SKM-1 (cell line): ENCODE measurements around the gene ADAP1.
"Not testable (repeated sequence)": the region's sequence is repeated elsewhere in the genome, so short reads cannot be mapped to it uniquely, and the experiment has no call there.

Experiments
- DNase-seq: peaks from one replicate; lab custom pipeline; 2025; ENCODE audit not compliant: unreplicated experiment; lab: John Stamatoyannopoulos, UW

The ADAP1 gene

GRCh38 chr7:883055-884021, 71.1 kb downstream of the ADAP1 start:
- DNase-seq: no peak

- DNase-seq: no peak
These were observed 72.0 kb downstream of the ADAP1 start for GRCh38 chr7:882336-883035.

DNA sequence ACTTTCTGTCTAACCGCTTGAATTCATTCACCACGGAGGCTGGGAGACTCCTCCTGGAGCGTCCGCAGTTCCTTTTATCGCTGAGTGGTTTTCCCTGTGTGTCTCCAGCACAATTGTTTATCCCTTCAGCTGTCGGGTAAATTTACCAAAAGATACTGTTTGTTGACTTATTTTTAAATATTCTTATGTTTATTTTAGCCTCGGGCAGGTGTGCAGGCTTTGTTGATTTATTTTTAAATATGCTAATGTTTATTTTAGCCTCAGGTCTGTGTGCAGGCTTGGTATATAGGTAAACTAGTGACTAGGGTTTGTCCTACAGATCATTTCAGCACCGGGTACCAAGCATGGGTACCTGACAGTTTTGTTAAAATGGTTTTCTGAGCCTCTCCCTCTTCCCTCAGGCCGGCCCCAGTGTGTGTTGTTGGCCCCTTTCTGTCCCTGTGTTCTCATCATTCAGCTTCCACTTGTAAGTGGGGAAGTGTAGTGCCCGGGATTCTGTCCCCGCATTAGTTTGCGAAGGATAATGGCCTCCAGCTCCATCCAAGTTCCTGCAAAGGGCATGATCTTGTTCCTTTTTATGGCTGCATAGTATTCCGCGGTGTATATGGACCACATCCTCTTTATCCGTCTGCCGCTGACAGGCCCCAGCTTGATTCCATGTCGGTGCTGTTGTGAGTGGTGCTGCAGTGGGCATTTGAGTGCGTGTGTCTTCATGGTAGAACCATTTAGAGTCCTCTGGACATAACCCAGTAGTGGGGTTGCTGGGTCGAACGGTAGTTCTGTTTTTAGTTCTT, 72.8 kb downstream of the ADAP1 start:
- no peak for DNase-seq

DNA sequence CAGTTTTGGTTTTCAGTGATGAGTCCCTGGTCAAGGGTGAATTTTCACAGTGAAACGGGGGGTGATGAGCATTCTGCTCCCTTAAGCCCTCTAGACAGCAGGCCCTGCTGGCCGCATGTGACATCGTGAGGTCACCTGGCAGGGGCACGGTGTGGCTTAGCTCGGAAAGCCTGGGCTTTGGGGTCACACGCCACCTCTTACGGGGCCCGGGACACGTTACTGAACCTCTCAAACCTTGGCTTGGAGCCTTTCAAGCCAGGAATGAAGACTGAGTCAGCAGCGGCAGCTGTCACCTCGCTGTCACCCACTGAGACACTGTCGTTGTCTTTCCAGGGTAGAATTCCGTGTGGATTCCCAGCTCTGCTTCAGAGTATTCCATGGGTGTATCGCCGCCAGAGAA, 74.0 kb downstream of the ADAP1 start:
- no peak for DNase-seq

DNA sequence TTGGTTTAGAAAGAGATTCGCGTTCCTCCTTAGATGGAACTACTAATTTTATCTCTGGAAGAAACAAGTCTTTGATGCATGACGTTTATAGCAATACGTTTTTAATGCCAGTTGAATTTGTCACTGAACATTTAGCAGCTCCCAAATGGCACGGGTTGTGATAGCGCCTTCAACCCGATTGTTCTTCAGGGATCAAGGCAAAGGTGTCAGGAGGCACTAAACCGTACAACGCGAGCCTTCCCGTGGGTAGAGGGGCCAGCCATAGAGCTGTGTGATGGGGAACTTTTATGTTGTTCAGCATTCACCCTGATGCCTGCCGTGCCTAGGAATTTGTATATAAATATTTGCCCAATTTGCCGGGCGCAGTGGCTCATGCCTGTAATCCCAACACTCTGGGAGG, 74.8 kb downstream of the ADAP1 start:
- DNase-seq: no peak

GRCh38 chr7:879093-879492, 75.4 kb downstream of the ADAP1 start:
- no peak for DNase-seq

GRCh38 chr7:877312-878232, 76.9 kb downstream of the ADAP1 start:
- DNase-seq: no peak

- DNase-seq: no peak
These were observed 77.5 kb downstream of the ADAP1 start for GRCh38 chr7:876972-877311.

DNA sequence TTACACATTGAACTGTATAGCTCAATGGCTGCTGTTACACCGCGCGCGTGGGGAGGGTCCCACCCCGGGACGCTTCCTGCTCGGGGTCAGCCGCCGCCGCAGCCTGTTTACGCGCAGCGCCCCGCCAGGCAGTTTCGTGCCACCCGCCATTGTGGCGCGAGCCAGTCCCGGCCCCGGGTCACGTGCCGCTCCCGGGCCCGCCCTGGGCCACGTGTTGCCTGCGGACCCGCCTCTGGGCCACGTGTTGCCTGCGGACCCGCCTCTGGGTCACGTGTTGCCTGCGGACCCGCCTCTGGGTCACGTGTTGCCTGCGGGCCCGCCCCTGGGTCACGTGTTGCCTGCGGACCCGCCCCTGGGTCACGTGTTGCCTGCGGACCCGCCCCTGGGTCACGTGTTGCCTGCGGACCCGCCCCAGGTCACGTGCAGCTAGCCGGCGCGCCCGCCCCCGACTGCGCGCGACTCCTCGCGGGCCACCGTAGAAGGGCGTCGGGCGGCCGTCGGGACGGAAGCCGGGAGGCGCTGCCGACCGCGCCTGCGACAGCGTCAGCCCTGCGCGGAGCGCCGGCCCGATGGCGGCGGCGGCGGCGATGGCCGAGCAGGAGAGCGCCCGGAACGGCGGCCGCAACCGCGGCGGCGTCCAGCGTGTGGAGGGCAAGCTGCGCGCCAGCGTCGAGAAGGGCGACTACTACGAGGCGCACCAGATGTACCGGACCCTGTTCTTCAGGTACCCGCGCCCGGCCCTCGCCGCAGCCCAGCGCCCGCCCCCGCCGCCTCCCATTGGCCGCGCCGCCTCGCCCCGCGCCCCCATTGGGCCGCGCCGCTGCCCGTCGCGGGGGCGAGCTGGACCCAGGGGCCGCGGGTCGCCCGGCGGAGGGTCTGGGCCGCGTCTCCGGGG, 78.2 kb downstream of the ADAP1 start, which contains the start of gene GET4:
Gene GET4 (plus strand): TSS at position 478 of the 895 bp plus-strand sequence. CDS start 92 bp downstream, at position 570.
- peak; percentile 53 for DNase-seq

- DNase-seq: no peak
These were observed 78.9 kb downstream of the ADAP1 start for GRCh38 chr7:875476-876076.

GRCh38 chr7:875051-875450, 79.4 kb downstream of the ADAP1 start:
- DNase-seq: no peak

DNA sequence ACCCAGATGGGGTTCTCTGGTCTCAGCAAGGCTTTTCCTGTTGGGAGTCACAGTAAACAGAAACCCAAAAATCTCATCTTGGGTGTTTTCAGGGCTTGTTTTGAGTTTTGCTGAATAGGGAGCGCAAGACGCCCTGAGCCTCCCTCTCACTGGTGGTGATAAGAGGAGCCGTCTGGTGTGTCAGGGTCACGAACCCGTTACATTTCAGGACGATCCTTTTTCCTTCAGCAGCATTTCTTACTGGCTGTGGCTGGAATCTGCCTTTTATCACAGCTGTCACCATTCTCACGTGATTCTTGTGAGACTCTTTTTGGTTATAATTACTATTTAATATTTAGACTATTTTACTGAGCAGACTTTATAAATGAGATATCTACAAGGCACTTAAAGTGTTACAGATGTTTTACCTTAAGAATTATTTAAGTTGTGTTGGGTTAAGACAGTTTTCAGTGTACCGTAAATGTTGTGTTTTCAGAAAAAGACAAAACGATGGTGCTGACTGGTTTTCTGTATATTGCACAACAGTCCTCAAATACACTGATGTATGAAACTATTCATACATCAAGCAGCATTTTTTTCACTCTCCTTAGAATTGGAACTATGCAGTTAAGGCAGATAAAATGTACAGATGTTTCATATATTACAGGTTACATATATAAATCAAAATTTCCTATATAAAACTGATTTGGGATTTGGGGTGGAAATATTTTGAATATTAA, 80.3 kb downstream of the ADAP1 start:
- DNase-seq: no peak

DNA sequence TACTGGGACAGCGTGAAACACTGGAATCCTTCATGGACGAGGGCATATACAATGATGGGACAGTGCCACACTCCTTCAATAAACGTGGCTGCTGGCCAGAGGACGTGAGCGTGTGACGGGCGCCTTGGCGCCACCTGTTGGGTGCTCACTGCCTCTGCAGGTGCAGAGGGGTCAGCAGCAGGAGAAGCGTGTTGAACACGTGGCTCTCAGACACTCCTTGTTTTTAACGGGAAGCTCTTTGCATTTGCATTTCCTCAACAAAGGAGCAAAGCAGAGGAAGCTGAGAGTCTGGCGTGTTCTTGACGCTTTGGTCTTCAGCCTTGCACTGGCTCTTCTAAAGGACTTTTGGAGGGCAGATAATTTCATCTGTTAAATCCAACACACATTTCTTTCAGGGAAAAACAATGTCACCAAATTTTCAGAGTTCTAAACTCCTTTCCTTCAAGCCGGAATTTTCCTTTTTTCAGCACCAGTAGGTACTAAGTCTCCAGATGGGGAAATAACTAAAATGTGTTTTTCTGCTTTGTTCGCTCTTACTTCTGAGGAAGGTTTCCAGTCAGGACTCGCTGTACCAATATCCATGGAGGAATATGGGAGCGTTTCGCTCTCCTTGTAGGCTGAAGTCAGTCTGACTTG, 81.0 kb downstream of the ADAP1 start:
- peak; percentile 90 for DNase-seq

DNA sequence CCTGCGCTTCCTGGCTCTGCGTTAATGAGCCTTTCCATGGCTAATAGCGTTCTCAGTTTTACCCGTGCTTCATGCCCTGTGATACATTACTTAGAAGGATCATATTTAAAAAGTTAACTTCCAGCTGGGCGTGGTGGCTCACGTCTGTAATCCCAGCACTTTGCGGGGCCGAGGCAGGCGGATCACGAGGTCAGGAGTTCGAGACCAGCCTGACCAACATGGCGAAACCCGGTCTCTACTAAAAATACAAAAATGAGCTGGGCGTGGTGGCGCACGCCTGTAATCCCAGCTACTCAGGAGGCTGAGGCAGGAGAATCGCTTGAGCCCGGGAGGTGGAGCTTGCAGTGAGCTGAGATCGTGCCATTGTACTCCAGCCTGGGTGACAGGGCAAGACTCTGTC, 81.8 kb downstream of the ADAP1 start:
- not testable (repeated sequence) for DNase-seq

DNA sequence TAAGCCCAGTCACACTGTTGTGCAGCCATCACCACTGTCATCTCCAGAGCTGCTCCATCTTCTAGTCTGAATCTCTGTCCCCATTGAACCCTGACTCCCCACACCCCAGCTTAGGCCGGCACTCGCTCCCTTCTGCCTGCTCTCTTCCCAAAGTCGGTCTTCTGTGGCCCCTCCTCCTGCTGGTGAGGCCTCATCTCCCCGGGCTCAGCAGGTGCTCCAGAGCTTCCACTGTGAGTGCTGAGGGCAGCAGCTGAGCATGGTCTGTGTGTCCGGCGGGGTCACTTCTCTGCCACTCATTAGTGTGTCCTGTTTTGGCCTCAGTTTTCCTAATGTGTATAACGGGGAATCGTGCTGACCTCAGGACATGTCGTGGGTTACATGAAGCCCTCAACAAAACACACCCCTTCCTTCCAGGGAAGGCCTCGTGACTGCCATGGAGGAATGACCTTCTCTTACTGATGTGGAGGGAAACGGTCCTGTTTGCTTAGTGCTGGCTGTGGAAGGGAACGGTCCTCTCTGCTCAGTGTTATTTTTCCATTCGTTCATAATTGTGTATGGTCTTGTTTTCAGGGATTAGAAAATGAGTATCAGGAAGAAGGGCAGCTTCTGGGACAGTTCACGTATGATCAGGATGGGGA, 82.5 kb downstream of the ADAP1 start:
- DNase-seq: no peak

GRCh38 chr7:869348-869747, 85.1 kb downstream of the ADAP1 start:
- DNase-seq: no peak

GRCh38 chr7:868189-868486, 86.3 kb downstream of the ADAP1 start:
- DNase-seq: no peak
